ENCODE data around the gene LDHA. TPM values are rescaled to one million over a fixed set of nuclear protein-coding genes. Genes with fewer than 3 reads are reported as not detected.

LDHA gene
- total and polyA plus RNA-seq, 9 of the 15 experiments (the other 6 are each of a cell fraction or from before 2014, with no cell fraction given), result 535 to 3,001 (median 926) TPM

GRCh38 chr11:18427240-18427639 is 32.9 kb downstream of the LDHA start (continued):
- TF ChIP-seq, protein P1, sequence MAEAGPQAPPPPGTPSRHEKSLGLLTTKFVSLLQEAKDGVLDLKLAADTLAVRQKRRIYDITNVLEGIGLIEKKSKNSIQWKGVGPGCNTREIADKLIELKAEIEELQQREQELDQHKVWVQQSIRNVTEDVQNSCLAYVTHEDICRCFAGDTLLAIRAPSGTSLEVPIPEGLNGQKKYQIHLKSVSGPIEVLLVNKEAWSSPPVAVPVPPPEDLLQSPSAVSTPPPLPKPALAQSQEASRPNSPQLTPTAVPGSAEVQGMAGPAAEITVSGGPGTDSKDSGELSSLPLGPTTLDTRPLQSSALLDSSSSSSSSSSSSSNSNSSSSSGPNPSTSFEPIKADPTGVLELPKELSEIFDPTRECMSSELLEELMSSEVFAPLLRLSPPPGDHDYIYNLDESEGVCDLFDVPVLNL (CRISPR knock-in tag; IDR thresholded peaks at IDR 0.05; ENCODE audit: low read depth), result no peak

GRCh38 chr11:18429332-18429731 is 35.0 kb downstream of the LDHA start:
- H2AFZ ChIP-seq (ENCODE audit: low read depth, low read length), result peak overlapping the region; percentile 59; the same call in 1 of the 2 replicates
- H3K9me1 ChIP-seq (ENCODE audit: control insufficient read depth, insufficient read depth, low read length), result no peaks in the 10 kb centered on the region
- no peak overlapping the region for H3K4me2 ChIP-seq (ENCODE audit: insufficient read depth, low read length)
- ChIA-PET CTCF (ENCODE audit: low intra/inter-chr PET ratio) (no interaction called here), POLR2A (interaction anchor here (0.6 kb wide), 1 partner anchor 73 kb away, joined by 3 read pairs; no protein-coding TSS in a partner anchor)
- H3K4me1 ChIP-seq (replicated peaks in 1 of 2; ENCODE audit: control insufficient read depth in 2 of 2, insufficient read depth in 2 of 2, low read length in 2 of 2), result no peaks in the 10 kb centered on the region; a peak in 1 of 5 replicates
- no peak overlapping the region for H3K4me3 ChIP-seq
- in situ Hi-C loops (cut with MboI) (no loop called here), intact Hi-C loops (cut with micrococcal nuclease) (no loop called here)
- no TSS peak for BruUV-seq (replicated peaks)
- no peak for ATAC-seq
- DNase-seq (ENCODE audit: extremely low read depth in 1 of 4, low spot score in 3 of 4), result no peak
- no peaks in the 10 kb centered on the region for H3K9me3 ChIP-seq (replicated peaks; ENCODE audit: control insufficient read depth, insufficient read depth, low read depth, low read length)
- no peak overlapping the region for H3K27ac ChIP-seq (ENCODE audit: extremely low read depth, low read depth, low read length)
- TF ChIP-seq ZNF316 (IDR thresholded peaks at IDR 0.05) (peak; percentile 59), MAFF (IDR thresholded peaks at IDR 0.05; ENCODE audit: low read length) (peak; percentile 36; the same call in 1 of the 2 replicates), NFE2 (IDR thresholded peaks at IDR 0.05; ENCODE audit: low read depth) (peak; percentile 58; the same call in 1 of the 2 replicates), MAFG (tag; conservative IDR thresholded peaks at IDR 0.05) (peak; percentile 68; the same call in 1 of the 2 replicates), ERF (CRISPR knock-in tag; IDR thresholded peaks at IDR 0.05) (no peak), MAFK (IDR thresholded peaks at IDR 0.05; ENCODE audit: low read length) (peak; percentile 41; the same call in 1 of the 2 replicates), POLR2AphosphoS5 (IDR thresholded peaks at IDR 0.05; ENCODE audit: control insufficient read depth, insufficient read depth, low read depth, low read length) (no peak), C11orf30 (IDR thresholded peaks at IDR 0.05; ENCODE audit: low read depth) (peak; percentile 69), ELK1 (CRISPR knock-in tag; IDR thresholded peaks at IDR 0.05) (no peak), CEBPG (CRISPR knock-in tag; IDR thresholded peaks at IDR 0.05) (no peak), CEBPG (tag; conservative IDR thresholded peaks at IDR 0.05 in 1 of 2, IDR thresholded peaks at IDR 0.05 in 1 of 2) (no peak), ETV1 (tag; conservative IDR thresholded peaks at IDR 0.05; ENCODE audit: low read depth) (no peak), CTBP1 (IDR thresholded peaks at IDR 0.05; ENCODE audit: borderline replicate concordance) (no peak), DMBX1 (CRISPR knock-in tag; IDR thresholded peaks at IDR 0.05; ENCODE audit: borderline replicate concordance) (no peak)
- no peaks in the 10 kb centered on the region for H3K79me2 ChIP-seq (ENCODE audit: control insufficient read depth, insufficient read depth, low read length)
- H3K36me3 ChIP-seq (ENCODE audit: control insufficient read depth, insufficient read depth, low read length), result no peaks in the 10 kb centered on the region
- H3K9ac ChIP-seq (ENCODE audit: insufficient read depth in 1 of 2, low read depth in 2 of 2, low read length in 2 of 2), result no peak overlapping the region
- WGBS (ENCODE audit: insufficient coverage, low coverage, missing lambda C conversion rate), result 30% methylated on average over 5 of the region's 5 CpGs
- no peaks in the 10 kb centered on the region for H4K20me1 ChIP-seq (replicated peaks; ENCODE audit: control insufficient read depth, insufficient read depth, low read length)
- no peaks in the 10 kb centered on the region for H3K27me3 ChIP-seq (ENCODE audit: control insufficient read depth in 2 of 2, insufficient read depth in 2 of 2, low read length in 2 of 2)
- FAIRE-seq, result no peak
